Stimulated activated CD4-positive, alpha-beta T cell treated with anti-CD3 and anti-CD28 coated beads, TNF-alpha, amount 100 ng/mL, for 48 hours (primary cell): Measurements from ENCODE around the gene MORF4L2.
"Not testable (repeated sequence)": the region's sequence is repeated elsewhere in the genome, so short reads cannot be mapped to it uniquely, and the experiment has no call there.

Source experiments
- DNase-seq, 3 donors: peaks; one replicate each; pipeline ENCODE4 v3.0.0-alpha.2; 2020; ENCODE audit warnings: low read depth in 3 of 3

MORF4L2 gene

DNA sequence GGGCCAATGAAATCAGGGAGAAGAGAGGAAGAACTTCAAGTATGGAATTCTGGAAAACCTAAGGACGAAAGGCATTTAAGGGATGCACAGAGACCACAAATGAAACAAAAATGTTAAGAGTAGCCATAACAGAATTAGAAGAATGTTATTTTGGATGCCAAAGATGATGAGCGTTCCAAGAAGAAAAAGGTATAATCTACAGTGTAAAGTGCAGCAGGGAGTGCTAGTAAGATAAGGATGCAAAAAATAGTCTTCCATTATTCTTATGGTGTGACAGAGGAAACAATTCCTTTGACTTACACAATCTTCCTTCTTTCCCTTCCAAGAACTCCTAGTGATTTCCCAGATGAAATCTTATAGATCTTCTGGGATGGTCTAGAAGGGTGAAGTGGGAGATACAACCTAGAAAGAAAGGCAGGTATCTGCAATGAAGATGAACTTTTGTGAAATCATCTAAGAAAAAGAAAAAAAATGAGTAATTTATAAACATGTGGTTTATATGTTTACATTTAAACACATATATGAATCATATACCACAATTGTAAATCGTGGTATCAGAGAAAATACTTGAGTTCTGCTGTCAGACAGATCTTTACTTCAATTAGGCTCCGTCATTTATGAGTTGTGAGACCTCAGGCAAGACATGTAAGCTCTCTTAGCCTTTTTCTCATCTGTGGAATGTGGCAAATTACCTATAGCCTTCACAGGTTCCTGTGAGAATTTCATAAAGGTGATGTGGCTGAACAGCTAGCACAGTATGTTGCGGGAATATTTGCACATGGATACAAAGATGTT lies 8.1 kb downstream of the MORF4L2 start:
- DNase-seq: no peak

- no peak for DNase-seq
These were observed 11.7 kb downstream of the MORF4L2 start for GRCh38 chrX:103674531-103675454.

DNA sequence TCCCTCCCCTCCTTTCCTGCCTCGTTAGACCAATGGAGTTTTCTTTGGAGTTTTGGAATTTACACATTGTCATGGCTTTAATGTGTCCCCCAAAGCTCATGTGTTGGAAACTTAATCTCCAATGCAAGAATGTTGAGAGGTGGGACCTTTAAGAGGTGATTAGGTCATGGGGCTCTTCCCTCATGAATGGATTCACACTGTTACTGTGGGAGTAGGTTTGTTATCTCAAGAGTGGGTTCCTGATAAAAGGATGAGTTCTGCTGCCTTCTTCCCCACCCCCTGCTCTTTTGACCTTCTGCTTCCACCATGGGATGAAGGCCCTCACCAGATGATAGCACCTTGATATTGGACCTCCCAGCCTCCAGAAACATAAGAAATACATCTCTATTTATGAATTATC lies 16.8 kb downstream of the MORF4L2 start:
- DNase-seq: no peak

- DNase-seq: no peak
These were observed 20.0 kb downstream of the MORF4L2 start for GRCh38 chrX:103666202-103667107.

GRCh38 chrX:103663981-103664762 lies 22.3 kb downstream of the MORF4L2 start:
- DNase-seq: no peak

DNA sequence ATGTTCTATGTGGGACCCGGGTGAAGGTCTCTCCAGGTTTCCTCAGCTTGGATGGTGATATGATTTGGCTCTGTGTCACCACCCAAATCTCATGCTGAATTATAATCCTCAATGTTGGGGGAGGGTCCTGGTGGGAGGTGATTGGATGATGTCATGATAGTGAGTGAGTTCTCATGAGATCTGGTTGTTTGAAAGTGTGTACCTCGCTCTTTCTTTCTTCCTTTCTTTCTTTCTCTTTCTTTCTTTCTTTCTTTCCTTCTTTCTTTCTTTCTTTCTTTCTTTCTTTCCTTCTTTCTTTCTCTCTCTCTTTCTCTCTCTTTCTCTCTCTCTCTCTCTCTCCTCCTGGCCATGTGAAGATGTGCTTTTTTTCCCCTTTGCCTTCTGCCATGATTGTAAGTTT lies 27.0 kb downstream of the MORF4L2 start:
- not testable (repeated sequence) for DNase-seq

GRCh38 chrX:103658681-103659433 lies 27.6 kb downstream of the MORF4L2 start:
- DNase-seq: no peak

GRCh38 chrX:103657066-103657465 lies 29.4 kb downstream of the MORF4L2 start:
- not testable (repeated sequence) for DNase-seq

GRCh38 chrX:103656617-103657016 lies 29.9 kb downstream of the MORF4L2 start:
- no peak for DNase-seq

DNA sequence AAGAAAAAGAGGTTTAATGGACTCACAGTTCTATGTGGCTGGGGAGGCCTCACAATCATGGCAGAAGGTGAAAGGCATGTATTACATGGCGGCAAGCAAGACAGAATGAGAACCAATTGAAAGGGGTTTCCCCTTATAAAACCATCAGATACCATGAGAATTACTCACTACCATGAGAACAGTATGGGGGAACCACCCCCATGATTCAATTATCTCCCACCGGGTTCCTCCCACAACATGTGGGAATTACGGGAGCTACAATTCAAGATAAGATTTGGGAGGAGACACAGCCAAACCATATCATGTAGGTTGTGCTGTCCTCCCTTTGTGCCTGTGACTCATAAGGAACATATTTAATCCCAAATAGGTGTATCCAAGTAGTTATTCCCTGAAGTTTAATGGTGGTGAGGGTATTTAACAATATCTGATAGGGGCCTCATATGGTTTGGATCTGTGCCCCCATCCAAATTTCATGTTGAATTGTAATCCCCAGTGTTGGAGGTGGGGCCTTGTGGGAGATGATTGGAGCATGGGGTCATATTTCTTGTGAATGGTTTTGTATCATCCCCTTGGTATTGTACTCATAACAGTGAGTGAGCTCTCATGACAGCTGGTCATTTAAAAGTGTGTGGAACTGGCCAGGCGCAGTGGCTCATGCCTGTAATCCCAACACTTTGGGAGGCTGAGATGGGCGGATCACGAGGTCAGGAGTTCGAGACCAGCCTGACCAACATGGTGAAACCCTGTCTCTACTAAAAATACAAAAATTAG lies 31.1 kb downstream of the MORF4L2 start:
- DNase-seq: not testable (repeated sequence)

- no peak for DNase-seq
These were observed 35.2 kb downstream of the MORF4L2 start for GRCh38 chrX:103651151-103651773.

DNA sequence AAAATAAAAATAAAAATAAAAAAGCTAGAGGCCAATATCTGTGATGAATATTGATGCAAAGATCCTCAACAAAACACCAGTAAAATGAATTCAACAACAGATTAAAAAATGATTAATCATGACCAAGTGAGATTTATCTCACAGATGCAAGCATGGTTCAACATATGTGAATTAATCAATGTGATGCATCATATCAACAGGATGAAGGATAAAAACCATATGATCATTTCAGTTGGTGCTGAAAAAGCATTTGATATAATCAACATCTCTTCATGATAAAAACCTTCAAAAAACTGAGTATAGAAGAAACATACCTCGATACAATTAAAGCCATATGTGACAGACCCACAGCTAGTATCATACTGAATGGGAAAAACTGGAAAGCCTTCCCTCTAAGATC lies 38.9 kb downstream of the MORF4L2 start:
- no peak for DNase-seq

GRCh38 chrX:103644125-103644524 lies 42.4 kb downstream of the MORF4L2 start:
- DNase-seq: no peak

GRCh38 chrX:103640401-103641155 lies 45.9 kb downstream of the MORF4L2 start:
- no peak for DNase-seq

- DNase-seq: not testable (repeated sequence)
These were observed 47.8 kb downstream of the MORF4L2 start for GRCh38 chrX:103638479-103639346.

GRCh38 chrX:103637604-103638338 lies 48.7 kb downstream of the MORF4L2 start:
- no peak for DNase-seq
